B cell (primary cell): ENCODE data around the gene TOP2A. TPM values are rescaled to one million over a fixed set of nuclear protein-coding genes. Genes with fewer than 3 reads are reported as not detected.

ENCODE experiments used
- ATAC-seq: fragments of 200-7000 bp; cut with Tn5 transposase; one replicate; pipeline ENCODE4 v1.10.0; 2021; ENCODE audit warnings: low read depth, mild to moderate bottlenecking, moderate number of reproducible peaks, moderate library complexity
- CTCF ChIA-PET: fragments of 350-600 bp; sonication (Branson Sonifier 250); formaldehyde crosslinking; loops from one replicate; lab custom pipeline; 2021; ENCODE audit warnings: antibody characterized with exemption, inconsistent platforms; lab: Charles Lee
- POLR2A ChIA-PET: fragments of 350-600 bp; sonication (Branson Sonifier 250); formaldehyde crosslinking; loops from one replicate; lab custom pipeline; 2021; ENCODE audit warnings: antibody characterized with exemption; lab: Charles Lee
- DNase-seq: peaks from one replicate; pipeline ENCODE4 v3.0.0; 2013
- H2AFZ ChIP-seq: 2 replicates; pipeline ENCODE4 v1.6.1; 2012; ENCODE audit warnings: mild to moderate bottlenecking, low read depth, low read length; ENCODE audit not compliant: insufficient read depth, poor library complexity, severe bottlenecking
- H3K27ac ChIP-seq, 2 donors: 1 replicate in 1 of 2; 2 replicates in 1 of 2; pipeline ENCODE4 v1.5.1; 2012 to 2013; ENCODE audit warnings: low read length in 2 of 2, mild to moderate bottlenecking in 2 of 2, moderate library complexity in 1 of 2
- H3K27me3 ChIP-seq, 4 experiments: fragments of 200-600 bp in 1 of 4; sonication (generic) in 1 of 4; replicated peaks in 1 of 4; 1 replicate in 2 of 4; 2 replicates in 2 of 4; pipeline versions ENCODE4 v1.6.1 to v1.7.0; 2013 to 2016; ENCODE audit warnings: low read length in 3 of 4, mild to moderate bottlenecking in 2 of 4, mixed read lengths in 1 of 4, moderate library complexity in 1 of 4; ENCODE audit not compliant: insufficient read depth in 4 of 4, control insufficient read depth in 3 of 4; ENCODE audit errors: control extremely low read depth in 1 of 4
- H3K36me3 ChIP-seq, 2 experiments: replicated peaks in 1 of 2; 1 replicate in 1 of 2; 2 replicates in 1 of 2; pipeline versions ENCODE4 v1.6.1 to v1.7.1; 2013; ENCODE audit warnings: low read length in 1 of 2; ENCODE audit not compliant: insufficient read depth in 2 of 2, control insufficient read depth in 1 of 2; ENCODE audit errors: control extremely low read depth in 1 of 2, extremely low read depth in 1 of 2
- H3K4me1 ChIP-seq, 2 donors: fragments of 200-600 bp in 1 of 2; sonication (generic) in 1 of 2; 1 replicate in 1 of 2; 2 replicates in 1 of 2; pipeline versions ENCODE4 v1.5.1 to v1.6.1; 2013 to 2017; ENCODE audit warnings: low read length in 2 of 2; ENCODE audit not compliant: control insufficient read depth in 2 of 2, insufficient read depth in 2 of 2
- H3K4me2 ChIP-seq: replicated peaks from 2 replicates; pipeline ENCODE3; 2012; ENCODE audit warnings: mild to moderate bottlenecking, low read depth, low read length; ENCODE audit not compliant: poor library complexity, severe bottlenecking
- H3K4me3 ChIP-seq, 5 experiments: fragments of 200-600 bp in 1 of 5; sonication (generic) in 1 of 5; 1 replicate in 3 of 5; 2 replicates in 2 of 5; pipeline versions ENCODE4 v1.5.1 to v1.7.0; 2011 to 2016; ENCODE audit warnings: low read length in 4 of 5, mild to moderate bottlenecking in 4 of 5, low read depth in 2 of 5, control low read depth in 1 of 5, moderate library complexity in 1 of 5; ENCODE audit not compliant: insufficient read depth in 1 of 5; ENCODE audit errors: control extremely low read depth in 1 of 5, extremely low read depth in 1 of 5
- H3K79me2 ChIP-seq: fragments of 200-600 bp; sonication (generic); one replicate; pipeline ENCODE4 v1.6.0; 2016; ENCODE audit warnings: low read length; ENCODE audit not compliant: control insufficient read depth, insufficient read depth
- H3K9ac ChIP-seq: fragments of 200-600 bp; sonication (generic); 2 replicates; pipeline ENCODE4 v1.6.1; 2017; ENCODE audit warnings: mild to moderate bottlenecking, low read length, moderate library complexity
- H3K9me3 ChIP-seq, 3 donors: one replicate each; pipeline versions ENCODE4 v1.6.1 to v1.7.1; 2013; ENCODE audit warnings: low read length in 2 of 3; ENCODE audit not compliant: control insufficient read depth in 2 of 3, insufficient read depth in 1 of 3; ENCODE audit errors: control extremely low read depth in 1 of 3
- H4K20me1 ChIP-seq: 2 replicates; pipeline ENCODE4 v1.6.0; 2012; ENCODE audit warnings: mild to moderate bottlenecking, low read length; ENCODE audit not compliant: insufficient read depth, control insufficient read depth, poor library complexity, severe bottlenecking
- H3K27ac Mint-ChIP-seq: one replicate; pipeline ENCODE4 v1.8.0; 2021; ENCODE audit warnings: mixed read lengths
- H3K27me3 Mint-ChIP-seq: one replicate; pipeline ENCODE4 v1.8.0; 2021; ENCODE audit warnings: mixed read lengths
- H3K4me1 Mint-ChIP-seq: one replicate; pipeline ENCODE4 v1.8.0; 2021; ENCODE audit warnings: mixed read lengths
- H3K4me3 Mint-ChIP-seq: one replicate; pipeline ENCODE4 v1.8.0; 2021; ENCODE audit warnings: mixed read lengths
- H3K9me3 Mint-ChIP-seq: one replicate; pipeline ENCODE4 v1.8.0; 2022; ENCODE audit warnings: mixed read lengths; ENCODE audit not compliant: insufficient read depth
- EZH2 ChIP-seq: IDR thresholded peaks from 2 replicates; pipeline ENCODE4 v1.6.1; 2012; ENCODE audit warnings: borderline replicate concordance, low read depth, mild to moderate bottlenecking, moderate library complexity, low read length; ENCODE audit not compliant: insufficient read depth, poor library complexity, severe bottlenecking
- WGBS: methylation state at CpG from one replicate; pipeline ENCODE4 v1.1.5; 2013; ENCODE audit warnings: missing lambda C conversion rate; ENCODE audit not compliant: insufficient coverage; 5-methylcytosine and 5-hydroxymethylcytosine counted together
- intact Hi-C: fragments of 100-400 bp; cut with micrococcal nuclease; formaldehyde crosslinking; loops from one replicate; pipeline ENCODE4 v1.10.0; 2022
- polyA plus RNA-seq: library from polyadenylated mRNA; depleted of rRNA; stranded (reverse); fragments of >200 nt; gene quantifications from 2 replicates; pipeline ENCODE4 v1.2.3, GENCODE V29; 2012
- total RNA-seq, 2 donors: library from RNA; stranded (reverse); fragments of 120-200 nt in 1 of 2; gene quantifications; 1 replicate in 1 of 2; 2 replicates in 1 of 2; pipeline versions ENCODE4 v1.2.3 to v1.2.4, GENCODE V29; 2013 to 2022
- TF ChIP-seq, protein P1 (sequence below): fragments of 200-600 bp; IDR thresholded peaks from one replicate; pipeline ENCODE4 v1.8.0; 2022; ENCODE audit warnings: antibody characterized with exemption, mild to moderate bottlenecking

Gene TOP2A
- total and polyA plus RNA-seq, 2 donors (not counting 1 experiment from before 2014, with no cell fraction given): 0.36 to 3.1 TPM

DNA sequence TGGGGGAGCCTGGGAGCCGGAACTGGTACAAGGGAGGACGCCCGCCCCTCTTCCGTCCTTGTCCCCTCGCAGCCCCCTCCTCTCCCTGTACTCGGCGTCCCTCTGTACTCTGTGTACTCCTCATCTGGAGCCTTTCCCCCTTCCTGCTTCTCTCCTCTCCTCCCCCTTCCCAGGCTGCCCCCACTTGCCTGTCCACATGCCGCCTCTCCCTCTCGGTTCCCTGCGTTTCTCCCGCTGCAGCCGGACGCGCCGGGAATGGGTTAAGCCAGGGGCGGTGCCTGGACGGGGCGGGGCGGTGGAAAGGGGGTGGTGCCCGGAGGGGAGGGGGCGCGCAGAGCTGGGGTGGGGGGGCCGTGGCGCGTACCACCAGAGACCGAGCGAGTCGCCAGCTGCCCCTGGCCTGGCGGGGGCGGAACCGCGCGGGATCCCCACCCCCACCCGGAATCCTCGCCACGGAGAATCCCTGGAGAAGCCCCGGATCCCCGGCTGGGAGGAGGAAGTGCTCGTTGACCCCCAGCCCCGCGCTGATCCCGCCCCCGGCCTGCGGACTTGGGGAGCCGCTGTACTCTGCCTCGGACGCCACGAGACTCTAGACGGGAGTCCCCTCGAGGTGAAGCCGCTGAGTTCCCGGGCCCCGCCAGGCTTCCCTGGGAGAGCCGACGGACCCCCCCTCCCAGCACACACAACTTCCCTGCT is 75.7 kb downstream of the TOP2A start:
- peak overlapping the region; percentile 91 for H3K4me3 Mint-ChIP-seq
- WGBS: 7% methylated on average over 36 of the region's 55 CpGs
- H3K36me3 ChIP-seq: peaks cover 3 to 6% of the 10 kb centered on the region in 2 experiments
- no peaks in the 10 kb centered on the region for H3K9me3 ChIP-seq
- ChIA-PET CTCF (interaction anchor here (0.5 to 8.3 kb wide), 6 partner anchors 8 to 228 kb away, joined by 3 to 119 read pairs (median 13); no protein-coding TSS in a partner anchor), POLR2A (interaction anchor here (1.2 to 8.4 kb wide), 3 partner anchors 12 to 22 kb away, joined by 3 to 96 read pairs (median 6); no protein-coding TSS in a partner anchor)
- H3K79me2 ChIP-seq: peaks cover 90% of the 10 kb centered on the region
- no peaks in the 10 kb centered on the region for H3K27me3 Mint-ChIP-seq
- H3K4me2 ChIP-seq: peak overlapping the region; percentile 100
- H4K20me1 ChIP-seq: peaks cover 22% of the 10 kb centered on the region
- intact Hi-C loops: loop anchor here (1.0 kb wide), 5 partner anchors 12 to 39 kb away; no protein-coding TSS in a partner anchor
- H2AFZ ChIP-seq: no peak overlapping the region
- H3K27ac ChIP-seq: peak overlapping the region; percentile 67 to 88
- peaks cover 80% of the 10 kb centered on the region for H3K4me1 Mint-ChIP-seq
- DNase-seq (peak; percentile 62), ATAC-seq (peak; percentile 26)
- no peaks in the 10 kb centered on the region for H3K27me3 ChIP-seq
- peak overlapping the region; percentile 91 for H3K9ac ChIP-seq
- H3K9me3 Mint-ChIP-seq: no peaks in the 10 kb centered on the region
- H3K4me1 ChIP-seq: peaks cover 76 to 92% of the 10 kb centered on the region in 2 donors
- H3K4me3 ChIP-seq: peak overlapping the region; percentile 70 to 84 (median 72)
- peak overlapping the region; percentile 92 for H3K27ac Mint-ChIP-seq
- TF ChIP-seq EZH2: no peak
- TF ChIP-seq, protein P1, sequence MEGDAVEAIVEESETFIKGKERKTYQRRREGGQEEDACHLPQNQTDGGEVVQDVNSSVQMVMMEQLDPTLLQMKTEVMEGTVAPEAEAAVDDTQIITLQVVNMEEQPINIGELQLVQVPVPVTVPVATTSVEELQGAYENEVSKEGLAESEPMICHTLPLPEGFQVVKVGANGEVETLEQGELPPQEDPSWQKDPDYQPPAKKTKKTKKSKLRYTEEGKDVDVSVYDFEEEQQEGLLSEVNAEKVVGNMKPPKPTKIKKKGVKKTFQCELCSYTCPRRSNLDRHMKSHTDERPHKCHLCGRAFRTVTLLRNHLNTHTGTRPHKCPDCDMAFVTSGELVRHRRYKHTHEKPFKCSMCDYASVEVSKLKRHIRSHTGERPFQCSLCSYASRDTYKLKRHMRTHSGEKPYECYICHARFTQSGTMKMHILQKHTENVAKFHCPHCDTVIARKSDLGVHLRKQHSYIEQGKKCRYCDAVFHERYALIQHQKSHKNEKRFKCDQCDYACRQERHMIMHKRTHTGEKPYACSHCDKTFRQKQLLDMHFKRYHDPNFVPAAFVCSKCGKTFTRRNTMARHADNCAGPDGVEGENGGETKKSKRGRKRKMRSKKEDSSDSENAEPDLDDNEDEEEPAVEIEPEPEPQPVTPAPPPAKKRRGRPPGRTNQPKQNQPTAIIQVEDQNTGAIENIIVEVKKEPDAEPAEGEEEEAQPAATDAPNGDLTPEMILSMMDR: no peak
